RPMI8226 (cell line): ENCODE data around the gene EFEMP1.
"Not testable (repeated sequence)": the region's sequence is repeated elsewhere in the genome, so short reads cannot be mapped to it uniquely, and the experiment has no call there.

ENCODE experiments used
- DNase-seq: peaks from one replicate; pipeline ENCODE4 v3.0.0-alpha.2; 2015

Gene EFEMP1

GRCh38 chr2:55862673-55863390, 60.8 kb downstream of the EFEMP1 start:
- DNase-seq = no peak

- no peak for DNase-seq
Measured at GRCh38 chr2:55862246-55862645, 61.3 kb downstream of the EFEMP1 start.

DNA sequence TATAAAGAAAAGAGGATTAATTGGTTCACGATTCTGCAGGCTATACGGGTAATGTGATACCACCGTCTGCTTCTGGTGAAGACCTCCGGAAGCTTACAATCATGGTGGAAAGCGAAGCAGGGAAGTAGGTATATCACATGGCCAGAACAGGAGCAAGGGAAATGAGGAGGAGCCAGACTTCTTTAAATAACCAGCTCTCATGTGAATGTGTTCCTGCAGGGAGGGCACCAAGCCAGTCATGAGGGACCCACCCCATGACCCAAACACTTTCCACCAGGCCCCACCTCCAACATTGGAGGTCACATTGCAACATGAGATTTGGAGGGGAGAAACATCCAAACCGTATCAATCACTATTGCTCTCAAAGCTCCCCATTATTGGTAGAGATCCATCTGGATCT, 61.8 kb downstream of the EFEMP1 start:
- DNase-seq = no peak

- DNase-seq = no peak
Measured at GRCh38 chr2:55860832-55861231, 62.8 kb downstream of the EFEMP1 start.

DNA sequence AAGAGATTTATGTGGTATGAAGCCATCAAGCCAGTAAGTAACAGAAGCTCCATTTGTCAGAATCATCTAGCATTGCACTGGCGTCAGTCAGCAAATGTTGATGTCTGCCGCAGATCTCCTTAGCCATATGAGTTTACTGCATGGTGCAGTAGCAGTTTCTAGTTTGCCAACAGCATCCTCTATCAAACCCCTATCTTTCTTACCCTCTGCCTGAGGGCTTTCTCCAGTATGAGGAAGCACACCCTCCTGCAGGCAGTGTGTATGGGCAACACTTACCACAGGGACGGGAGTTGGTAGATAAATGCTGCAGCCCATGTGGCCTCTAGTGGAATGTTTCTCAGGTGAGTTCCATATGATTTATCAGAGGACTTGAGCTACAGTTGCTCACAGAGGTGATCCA, 63.7 kb downstream of the EFEMP1 start:
- no peak for DNase-seq

- no peak for DNase-seq
Measured at GRCh38 chr2:55857766-55858165, 65.8 kb downstream of the EFEMP1 start.

DNA sequence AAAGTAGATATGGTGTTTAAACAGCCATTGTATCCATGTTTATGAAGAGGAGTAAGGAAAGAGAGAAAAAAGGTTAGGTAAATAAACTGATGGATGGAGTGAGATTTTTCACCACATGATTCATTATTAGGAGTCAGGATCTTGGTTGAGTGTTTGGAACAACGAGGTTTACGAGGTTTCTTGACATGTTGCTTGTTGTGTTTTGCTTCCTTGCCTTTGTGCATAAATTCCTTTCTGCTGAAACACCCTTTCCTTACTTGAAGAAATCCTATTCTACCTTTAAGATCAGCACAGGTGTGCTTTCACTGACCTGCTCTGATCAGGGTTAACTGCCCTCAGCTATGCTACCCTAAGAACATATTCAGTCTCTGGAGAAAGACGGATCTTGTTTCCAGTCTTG, 66.6 kb downstream of the EFEMP1 start:
- DNase-seq = no peak

DNA sequence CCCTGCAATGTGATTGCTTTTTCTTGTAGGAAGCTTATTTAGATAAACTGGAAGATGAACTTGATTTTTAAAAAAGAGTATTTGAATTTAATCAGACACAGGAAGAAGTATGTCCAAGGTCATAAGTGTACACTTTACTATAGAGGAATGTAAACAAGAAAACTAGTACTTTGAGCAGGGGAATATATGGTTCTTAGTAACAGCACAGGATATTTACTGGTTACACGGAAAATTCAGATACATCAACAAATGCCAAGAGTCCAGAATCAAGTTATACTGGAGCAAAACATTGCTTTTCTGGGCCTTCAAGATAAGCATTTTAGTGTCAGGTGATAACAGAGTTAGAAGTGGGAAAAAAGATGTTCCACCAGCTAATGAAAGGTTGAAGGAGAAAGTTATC, 75.5 kb downstream of the EFEMP1 start:
- no peak for DNase-seq

- no peak for DNase-seq
Measured at GRCh38 chr2:55846426-55846825, 77.2 kb downstream of the EFEMP1 start.

GRCh38 chr2:55844986-55845385, 78.6 kb downstream of the EFEMP1 start:
- no peak for DNase-seq

GRCh38 chr2:55843994-55844345, 79.6 kb downstream of the EFEMP1 start:
- DNase-seq = no peak

DNA sequence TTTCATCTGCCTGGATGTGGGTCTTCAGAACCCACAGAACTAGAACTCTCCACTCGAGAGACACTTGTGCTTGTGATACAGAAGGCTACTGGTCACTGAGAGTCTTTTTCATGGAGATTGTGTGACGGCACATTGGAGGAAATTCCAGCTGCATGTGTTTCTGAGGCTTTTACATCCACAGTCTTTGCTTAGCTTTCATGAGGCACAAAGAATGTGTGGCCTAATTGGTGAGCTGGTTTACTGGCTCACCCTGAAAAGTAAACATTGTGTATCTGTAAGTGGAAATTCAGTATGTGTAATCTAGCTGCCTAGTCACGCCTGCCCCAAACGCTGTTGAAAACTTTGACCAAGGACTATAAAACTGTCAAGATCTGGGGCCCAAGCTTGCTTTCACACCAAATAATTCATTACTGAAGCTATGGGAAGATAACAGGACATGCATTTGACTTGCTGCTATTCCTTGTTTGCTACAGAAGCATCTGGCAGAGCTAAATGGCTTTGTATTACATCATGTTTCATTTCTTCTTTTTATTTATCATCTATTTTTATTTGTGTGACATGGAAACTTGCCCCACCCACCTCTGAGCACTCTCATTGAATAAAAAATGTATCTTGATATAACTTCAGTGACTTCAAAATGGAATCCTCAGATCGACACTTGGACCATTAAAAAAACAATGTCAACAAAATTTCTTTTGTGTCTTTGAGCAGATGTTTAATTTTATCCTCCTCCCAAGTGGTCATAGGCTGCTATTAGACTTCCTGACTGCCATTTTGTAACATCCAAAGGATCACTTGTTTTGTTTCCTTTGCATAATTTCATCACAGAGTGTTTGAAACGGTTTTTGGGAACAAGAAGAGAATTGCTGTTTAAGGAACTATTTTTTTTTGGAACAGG, 80.2 kb downstream of the EFEMP1 start:
- DNase-seq = no peak

DNA sequence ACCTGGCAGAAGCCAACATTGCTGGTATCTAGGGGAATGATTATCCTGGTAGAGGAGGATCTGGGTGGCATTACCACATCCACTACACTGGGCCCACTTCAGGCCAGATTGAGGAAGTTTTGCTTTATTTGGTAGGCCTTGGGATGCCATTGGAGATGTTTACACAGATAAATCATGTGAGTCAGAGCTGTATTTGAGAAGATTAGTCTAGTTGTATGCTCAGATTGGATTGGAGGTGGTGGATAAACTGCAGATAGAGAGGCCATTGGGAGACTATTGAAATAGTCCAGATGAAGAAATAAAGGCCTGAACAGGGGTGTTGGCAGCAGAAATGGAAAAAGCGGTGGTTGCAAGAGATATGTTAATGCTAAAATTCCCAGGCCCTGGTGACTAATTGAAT, 81.5 kb downstream of the EFEMP1 start:
- DNase-seq = no peak

DNA sequence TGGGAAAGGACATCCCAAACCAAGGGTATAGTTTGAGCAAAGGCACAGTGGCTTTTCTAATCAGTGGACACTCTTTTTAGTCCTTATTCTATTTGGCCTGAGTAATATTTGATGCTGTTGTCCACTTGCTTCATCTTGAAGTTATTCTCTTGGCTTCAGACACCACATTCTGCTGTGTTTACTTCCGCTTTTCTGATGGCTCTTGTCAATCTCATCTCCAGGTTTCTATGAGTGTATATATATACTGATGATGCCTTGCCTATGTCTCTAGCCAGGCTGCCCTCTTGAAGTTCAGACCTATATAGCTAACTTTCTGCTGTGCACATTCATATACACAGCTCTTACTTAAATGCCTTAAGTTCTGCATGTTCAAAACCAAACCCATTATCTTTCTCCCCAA, 83.1 kb downstream of the EFEMP1 start:
- no peak for DNase-seq

GRCh38 chr2:55839182-55839819, 84.3 kb downstream of the EFEMP1 start:
- DNase-seq = no peak

DNA sequence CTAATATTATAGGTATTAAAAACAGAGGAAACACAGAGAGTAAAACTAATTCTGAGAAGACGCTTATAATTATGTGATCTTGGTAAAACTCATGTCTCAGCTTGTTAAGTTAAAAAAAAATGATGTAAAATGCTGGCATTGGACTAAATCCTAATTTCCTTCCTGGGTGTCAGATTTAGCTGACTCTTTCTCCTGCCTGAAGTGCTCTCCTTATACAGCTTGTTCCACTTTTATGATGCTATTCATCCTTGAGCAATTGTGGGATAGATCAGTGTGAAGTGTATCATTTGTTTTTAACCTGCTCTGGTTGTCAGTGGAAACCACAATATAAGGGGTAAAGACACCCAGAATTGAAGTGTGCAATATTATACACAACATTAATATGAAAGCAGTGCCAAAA, 84.9 kb downstream of the EFEMP1 start:
- DNase-seq = no peak

- not testable (repeated sequence) for DNase-seq
Measured at GRCh38 chr2:55838117-55838516, 85.5 kb downstream of the EFEMP1 start.

- no peak for DNase-seq
Measured at GRCh38 chr2:55837073-55837472, 86.5 kb downstream of the EFEMP1 start.

- DNase-seq = not testable (repeated sequence)
Measured at GRCh38 chr2:55831671-55832410, 91.7 kb downstream of the EFEMP1 start.

GRCh38 chr2:55827855-55828254, 95.7 kb downstream of the EFEMP1 start:
- no peak for DNase-seq

DNA sequence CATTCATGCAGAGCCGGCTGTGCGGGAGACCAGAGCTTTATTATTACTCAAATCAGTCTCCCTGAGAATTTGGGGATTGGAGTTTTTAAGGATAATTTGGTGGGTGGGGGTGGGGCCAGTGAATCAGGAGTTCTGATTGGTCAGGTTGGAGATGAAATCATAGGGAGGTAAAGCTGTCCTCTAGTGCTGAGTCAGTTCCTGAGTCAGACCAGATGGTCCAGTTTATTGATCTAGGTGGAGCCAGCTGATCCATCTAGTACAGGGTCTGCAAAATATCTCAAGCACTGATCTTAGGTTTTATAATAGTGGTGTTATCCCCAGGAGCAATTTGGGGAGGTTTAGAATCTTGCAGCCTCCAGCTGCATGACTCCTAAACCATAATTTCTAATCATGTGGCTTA, 96.2 kb downstream of the EFEMP1 start:
- not testable (repeated sequence) for DNase-seq

DNA sequence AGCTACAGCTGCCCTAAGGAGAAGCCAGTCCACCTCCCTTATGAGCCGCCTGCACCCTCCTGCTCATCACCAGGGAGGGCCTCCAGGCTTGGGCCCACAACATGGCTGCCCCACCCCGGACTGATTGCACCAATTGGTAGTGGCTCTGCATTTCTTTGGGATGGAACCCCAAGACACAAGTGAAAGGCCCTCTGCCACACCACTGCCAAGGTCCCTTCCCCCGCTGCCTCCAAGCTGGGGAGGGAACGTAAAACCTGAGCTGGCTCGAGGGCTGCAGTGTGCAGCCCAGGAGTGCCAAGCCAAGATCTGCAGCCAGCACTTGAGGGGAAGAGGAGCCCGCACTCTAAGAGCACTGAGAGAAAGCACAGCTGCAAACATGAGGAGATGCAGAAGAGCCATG, 97.3 kb downstream of the EFEMP1 start:
- no peak for DNase-seq

- DNase-seq = no peak
Measured at GRCh38 chr2:55824551-55825096, 99.0 kb downstream of the EFEMP1 start.
